ENCODE data around the gene TFF2.

DNA sequence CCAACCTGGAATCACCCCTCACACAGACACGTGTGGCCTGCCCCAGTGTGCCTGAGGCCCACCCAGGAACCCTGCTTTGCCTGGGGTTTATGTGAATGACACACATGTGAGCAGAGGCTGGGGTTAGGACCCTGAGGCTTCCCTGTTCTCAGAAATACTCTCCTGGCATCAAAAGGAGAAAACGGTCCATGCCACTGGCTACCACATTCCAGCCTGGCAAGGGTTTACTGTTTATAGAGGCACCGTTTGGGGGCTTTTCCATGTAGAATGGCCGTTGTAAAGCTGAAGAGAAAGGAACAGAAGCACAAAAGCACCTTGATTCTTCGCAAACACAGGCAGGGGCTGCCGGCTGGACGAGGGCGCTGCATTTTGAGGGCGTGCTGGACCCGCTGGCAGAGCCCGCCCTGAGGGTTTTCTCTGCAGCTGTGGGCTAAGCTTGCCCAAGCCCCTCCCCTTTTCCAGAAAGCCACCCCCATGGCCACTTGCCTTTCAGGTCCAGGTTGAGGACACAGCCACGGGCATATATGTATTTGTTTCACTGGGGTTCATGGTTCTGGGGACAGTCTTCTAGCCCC lies 48.6 kb downstream of the TFF2 start:
- no peak for TF ChIP-seq CTCF (IDR thresholded peaks at IDR 0.05)
- TF ChIP-seq POLR2A (IDR thresholded peaks at IDR 0.05), result no peak
